GM19467 (cell line): ENCODE results near the gene WNT3A.

Experiments used
- ATAC-seq: cut with Tn5 transposase; IDR thresholded peaks from one replicate; pipeline ENCODE4 v1.9.1; 2021; ENCODE audit warnings: mild to moderate bottlenecking, moderate library complexity; ENCODE audit not compliant: unreplicated experiment

WNT3A gene

DNA sequence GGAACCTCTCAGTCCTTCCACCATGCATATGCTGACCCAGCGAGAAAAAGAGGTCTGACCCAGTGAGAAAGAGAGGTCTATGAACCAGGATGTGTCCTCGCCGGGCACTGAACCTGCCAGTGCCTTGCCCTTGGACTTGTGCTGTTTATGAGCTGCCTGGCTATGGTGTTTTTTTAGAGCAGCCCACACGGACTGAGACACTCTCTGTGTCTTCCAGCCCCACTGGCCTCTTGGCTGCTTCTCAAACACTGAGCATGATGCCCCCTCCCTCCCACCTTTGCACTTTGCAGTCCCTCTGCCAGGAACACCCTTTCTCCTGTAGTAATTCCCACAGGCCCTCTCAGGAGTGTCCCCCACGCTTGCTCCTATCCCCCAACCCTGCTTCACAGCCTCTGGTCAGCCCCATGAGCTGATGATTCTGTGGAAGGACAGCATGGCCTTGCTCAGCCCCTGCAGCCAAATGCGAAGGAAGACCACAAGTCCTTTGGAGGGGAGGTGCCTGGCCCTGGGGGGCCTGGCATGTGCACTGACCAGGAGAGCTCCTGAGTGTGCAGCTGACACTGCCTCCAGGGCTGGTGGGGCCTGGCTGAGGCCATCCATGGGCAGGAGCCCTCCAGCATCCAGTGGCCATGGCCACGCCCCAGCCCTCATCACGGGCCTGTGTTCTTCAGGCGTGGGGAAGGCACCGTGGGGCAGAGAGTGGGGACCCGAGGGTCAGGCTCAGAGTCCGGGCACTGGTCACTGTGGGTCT, 23.8 kb downstream of the WNT3A start:
- no peak for ATAC-seq

GRCh38 chr1:228031276-228031995, 24.6 kb downstream of the WNT3A start:
- ATAC-seq, result no peak

DNA sequence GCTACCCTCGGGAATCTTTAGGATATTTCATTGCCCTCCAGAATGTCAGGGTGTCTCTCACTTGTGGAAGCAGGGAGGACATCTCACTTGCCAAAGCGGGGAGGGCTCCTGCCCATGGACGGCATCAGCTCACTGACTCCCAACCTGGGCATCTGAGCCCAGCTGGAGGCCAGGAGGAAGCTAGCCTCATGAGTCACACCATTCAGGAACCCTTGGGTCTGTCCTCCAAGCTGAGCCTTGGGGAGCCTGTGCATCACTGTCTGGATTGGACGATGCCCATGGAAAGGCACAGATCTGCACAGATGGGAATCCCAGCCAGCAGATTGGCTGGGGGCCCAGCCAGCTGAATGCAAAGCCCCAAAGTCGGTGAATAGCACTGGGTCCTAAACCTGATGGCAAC, 25.2 kb downstream of the WNT3A start:
- ATAC-seq, result no peak

DNA sequence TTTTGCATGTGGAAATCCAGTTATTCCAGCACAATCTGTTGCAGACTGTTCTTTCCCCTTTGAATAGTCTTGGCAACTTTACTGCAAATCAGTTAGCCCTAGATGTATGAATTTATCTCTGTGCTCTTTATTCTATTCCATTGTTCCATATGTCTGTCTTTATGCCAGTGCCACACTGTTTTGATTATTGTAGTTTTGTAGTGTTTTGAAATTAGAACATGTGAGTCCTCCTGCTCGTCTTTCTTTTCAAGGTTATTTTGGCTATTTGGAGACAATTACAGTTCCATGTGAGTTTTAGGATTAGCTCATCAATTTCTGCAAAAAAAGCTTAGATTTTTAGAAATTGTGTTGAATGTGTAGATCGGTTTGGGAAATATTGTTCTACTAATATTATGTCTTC, 26.6 kb downstream of the WNT3A start:
- no peak for ATAC-seq

DNA sequence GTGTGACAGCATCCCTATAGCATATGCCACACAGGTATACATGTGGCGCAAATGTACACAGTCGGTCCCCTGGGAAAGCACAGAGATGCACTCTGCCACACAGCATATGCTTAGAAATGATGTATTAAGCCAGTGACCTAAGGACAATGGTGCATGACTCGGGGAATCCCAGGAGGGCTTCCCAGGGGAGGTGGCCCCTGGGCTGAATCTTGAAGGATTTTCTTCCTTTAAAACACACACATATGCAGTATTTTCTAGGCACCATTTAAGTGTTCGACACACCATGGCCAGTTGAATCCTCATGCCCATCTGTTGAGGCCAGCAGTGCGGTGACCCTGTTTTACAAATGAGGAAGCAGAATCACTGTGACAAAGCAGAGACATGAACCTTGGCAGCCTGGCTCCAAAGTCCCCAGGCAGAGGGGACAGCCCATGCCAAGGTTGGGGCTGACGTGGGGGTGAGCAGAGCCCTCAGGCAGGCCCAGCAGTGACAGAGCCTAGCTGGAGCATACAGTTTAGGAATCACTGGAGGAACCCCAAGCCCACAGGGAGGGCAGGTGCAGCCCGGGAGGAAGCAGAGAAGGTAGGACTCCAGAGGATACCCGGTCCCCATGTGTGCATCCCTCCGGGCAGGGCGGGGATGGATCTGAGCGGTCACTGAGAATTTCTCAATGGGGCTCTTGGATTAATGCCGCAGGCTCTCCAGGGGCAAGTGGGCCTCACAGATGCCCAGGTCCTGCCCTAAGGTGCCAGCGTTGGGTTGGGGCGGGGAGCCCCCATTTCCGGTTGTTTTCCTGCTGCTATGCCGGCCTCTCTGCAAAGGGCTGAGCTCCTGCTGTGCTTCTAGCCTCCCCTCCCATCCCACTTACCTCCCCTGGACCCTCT, 28.4 kb downstream of the WNT3A start:
- ATAC-seq, result no peak

DNA sequence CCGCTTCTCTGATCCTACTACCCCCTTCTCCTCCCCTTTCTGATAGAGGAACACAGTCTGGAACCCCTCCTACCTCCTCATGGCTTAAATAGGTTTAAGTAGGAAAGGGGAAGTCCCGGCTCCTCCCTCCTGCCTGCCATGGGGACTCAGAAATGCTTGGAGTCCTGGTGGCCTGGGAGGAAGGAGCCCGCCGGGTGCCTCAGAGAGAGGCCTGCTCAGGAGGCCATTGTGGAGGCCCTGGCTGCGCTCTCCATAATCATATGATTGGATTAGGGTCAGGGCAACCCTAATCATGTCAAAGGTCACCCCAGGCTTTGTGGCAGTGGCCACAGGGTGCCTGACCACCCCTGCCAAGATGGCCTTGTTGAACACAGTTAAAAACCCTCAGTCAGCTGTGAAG, 29.0 kb downstream of the WNT3A start:
- ATAC-seq, result no peak

DNA sequence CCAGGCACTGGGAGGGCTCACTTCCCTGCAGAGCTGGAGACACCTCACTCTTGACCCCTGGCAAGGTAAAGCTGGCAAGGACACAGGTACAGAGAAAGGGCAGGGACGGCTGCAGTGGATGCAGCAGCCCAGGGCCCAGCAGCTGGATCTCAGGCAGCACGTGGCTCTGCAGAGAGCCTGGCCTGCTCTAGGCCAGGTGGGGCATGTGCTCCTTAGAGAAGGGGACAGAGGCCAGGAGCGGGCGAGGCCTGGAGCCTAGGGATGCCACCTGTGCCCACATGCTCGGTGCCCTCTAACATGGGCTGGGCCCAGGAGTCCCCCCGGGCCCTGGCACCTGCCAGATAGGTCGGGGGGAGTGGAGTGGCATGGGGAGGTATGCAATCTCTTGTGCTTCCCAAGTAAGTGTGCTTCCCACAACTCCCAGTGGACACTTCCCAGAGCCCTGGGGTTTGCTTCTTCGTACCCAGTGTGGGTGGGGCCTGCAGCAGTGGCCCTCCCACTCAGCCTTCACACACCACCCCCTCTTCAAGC, 30.0 kb downstream of the WNT3A start:
- no peak for ATAC-seq

DNA sequence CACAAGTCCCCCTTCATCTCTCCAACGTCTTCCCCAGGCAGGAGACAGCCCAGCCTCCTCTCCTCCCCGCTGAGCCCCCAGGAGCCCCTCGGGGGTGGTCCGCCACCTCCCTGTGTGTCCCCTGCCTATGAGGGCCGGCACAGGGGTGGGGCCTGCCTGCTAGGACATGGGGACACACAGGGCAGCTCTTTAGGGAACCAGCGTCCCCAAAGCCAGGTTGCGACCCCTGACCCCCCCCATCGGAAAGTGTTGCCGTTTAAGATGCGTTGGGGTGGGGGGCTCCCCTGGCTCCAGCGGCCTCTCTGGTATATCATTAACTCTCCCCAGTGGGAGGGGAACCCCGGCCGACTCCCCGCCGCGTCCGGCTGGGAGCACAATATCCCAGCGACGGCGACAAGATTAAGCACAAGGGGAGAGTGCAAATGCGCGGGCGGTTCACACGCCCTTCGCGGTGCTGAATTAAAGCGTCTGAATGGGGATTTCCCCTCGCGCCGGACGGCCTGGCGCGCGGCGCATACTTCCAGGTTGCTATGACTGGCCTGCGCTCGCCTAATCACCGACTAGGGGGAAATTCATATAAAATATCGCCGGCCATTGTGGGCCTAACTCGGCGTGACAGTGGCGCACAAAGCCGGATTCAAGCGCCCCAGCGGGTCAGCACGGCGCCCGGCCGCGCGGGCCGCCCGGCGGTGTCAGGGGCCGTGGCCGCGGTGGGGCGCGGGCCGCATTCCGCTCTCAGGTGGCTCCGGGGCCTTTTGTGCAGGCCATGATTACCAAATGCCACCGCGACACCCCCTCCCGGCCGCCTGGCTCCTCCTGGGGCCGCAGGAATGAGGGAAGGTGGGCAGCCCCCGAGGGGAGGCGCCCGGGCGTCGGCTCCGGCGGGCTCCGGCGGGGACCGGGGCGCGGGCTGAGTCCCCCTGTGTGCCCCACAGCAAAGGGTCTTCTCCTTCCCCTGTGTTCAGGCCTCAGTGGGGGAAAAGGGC, 30.9 kb downstream of the WNT3A start:
- ATAC-seq, result peak; percentile 82

GRCh38 chr1:228038387-228039005, 31.7 kb downstream of the WNT3A start:
- ATAC-seq, result no peak

GRCh38 chr1:228039006-228039903, 32.5 kb downstream of the WNT3A start:
- ATAC-seq, result no peak

DNA sequence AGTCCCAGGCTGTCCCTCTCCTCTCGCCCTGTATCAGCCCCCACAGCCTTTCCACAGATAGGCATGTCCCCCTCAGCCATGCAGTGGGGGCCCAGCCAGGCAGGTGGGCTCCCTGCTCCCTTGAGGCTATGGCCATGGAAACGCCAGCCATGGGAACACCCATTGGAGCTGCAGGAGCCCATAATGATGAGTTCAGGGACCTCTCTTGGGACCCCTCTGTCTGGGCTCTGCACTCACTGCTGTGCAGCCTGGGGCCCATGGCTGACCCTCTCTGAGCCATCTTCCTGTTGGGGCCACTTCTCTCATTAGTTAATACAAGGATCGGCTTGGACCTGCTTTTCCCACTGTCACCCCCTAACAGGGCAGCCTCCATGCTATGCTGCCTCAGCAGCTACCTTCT, 33.2 kb downstream of the WNT3A start:
- no peak for ATAC-seq

GRCh38 chr1:228041316-228041715, 34.5 kb downstream of the WNT3A start:
- ATAC-seq, result no peak

DNA sequence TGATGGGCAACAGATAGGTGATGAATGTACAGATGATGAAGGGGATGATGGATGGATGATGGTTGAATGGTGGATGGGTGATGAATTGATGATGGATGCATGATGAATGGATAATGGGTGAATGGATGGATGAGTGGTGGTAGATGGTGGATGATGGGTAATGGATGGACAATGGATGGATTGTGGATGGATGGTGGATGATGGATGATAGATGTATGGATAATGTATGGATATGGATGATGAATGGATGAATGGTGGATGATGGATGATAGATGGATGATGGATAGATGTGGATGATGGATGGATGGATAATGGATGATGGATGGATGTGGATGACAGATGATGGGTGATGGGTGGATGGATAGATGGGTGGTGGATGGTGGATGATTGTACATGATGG, 35.7 kb downstream of the WNT3A start:
- ATAC-seq, result no peak

DNA sequence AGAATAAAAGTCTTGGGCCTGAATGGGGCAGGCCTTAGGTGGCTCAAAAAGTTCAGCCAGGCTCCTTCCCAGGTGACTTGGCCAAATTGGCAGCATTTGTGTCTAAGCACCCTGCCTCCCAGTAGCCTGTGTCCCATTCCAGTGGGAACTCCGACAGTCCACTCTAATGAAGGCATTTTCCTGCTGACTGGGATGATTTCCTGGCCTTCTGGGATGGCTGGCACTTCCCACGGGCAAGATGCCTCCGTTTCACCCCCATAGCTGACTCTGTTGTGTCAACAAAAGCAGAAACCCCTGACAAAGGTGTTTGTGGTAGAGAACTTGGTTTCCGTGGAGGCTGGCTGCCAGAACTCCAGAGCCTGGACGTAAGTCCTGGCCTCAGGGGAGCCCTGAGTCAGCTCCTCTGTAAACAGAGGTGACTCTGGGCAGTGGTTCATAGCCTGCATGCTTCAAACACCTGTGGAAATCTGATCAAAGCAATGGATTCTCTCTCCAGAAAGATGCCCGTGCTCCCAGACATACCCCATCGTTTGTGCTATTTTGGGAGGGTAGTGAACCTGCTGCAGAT, 36.6 kb downstream of the WNT3A start:
- no peak for ATAC-seq

- no peak for ATAC-seq
Measured at GRCh38 chr1:228044961-228045360, 38.2 kb downstream of the WNT3A start.

- ATAC-seq, result no peak
Measured at GRCh38 chr1:228045405-228045804, 38.6 kb downstream of the WNT3A start.

DNA sequence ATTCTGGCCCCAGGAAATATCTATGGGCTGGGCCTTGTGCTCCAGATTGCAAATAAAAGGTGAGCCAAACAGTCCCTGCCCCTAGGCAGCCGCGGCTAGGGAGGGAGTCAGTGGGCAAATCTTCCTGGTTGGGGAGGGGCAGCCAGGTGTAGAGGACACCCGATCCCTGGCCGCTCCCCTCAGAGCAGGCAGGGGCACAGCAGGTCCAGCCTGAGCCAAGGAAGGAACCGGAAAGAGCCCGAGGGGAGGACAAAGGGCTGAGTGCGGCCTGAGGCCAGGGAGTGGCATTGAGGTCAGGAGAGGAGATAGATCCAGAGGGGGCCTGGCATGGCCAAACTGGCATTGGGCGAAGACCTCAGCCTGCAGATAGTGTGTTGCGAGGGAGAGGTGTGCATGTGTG, 39.1 kb downstream of the WNT3A start:
- no peak for ATAC-seq

DNA sequence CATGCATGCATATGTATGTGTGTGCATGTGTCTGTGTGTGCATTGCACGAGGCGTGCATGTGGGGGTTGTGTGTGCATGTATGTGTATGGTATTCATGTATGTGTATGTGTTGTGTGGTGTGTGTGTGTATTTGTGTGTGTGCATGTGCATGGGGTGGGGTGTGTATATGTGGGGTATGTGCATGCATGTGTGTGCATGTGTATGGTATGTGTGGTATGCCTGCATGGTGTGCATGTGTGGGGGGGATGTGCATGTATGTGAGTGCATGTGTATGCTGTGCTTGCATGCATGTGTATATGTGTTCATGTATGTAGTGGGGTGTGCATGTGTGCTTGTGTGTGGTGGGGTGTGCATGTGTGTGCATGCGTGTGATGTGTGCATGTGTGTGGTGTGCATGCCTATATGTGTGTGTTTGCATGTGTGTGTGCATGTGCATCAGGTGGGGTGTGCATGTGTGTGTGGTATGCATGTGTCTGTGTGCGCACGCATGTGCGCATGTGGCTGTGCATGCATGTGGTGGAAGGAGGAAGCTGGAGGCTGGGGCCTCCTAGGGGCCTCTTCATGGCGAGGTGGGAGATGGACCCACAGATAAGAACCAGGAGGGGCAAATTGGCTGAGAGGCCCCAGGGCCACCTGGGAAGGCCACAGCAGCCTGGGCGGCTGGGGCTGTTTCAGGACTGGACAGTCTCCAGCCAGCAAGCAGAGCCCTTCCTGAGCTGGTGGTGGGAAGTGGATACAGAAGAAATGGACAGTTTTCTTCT, 39.8 kb downstream of the WNT3A start:
- no peak for ATAC-seq
